Right lobe of liver (tissue), 6 donors: Measurements from ENCODE around the gene OR6N2. TPM values are rescaled to one million over a fixed set of nuclear protein-coding genes. Genes with fewer than 3 reads are reported as not detected.

Source experiments
- ATAC-seq, 4 donors: fragments of 200-7000 bp; cut with Tn5 transposase; one replicate each; pipeline ENCODE4 v1.9.1; 2020; ENCODE audit warnings: mild to moderate bottlenecking in 4 of 4, moderate library complexity in 4 of 4
- DNase-seq, 3 donors: peaks; one replicate each; pipeline ENCODE4 v3.0.0-alpha.2; 2020
- H3K27ac ChIP-seq, 3 donors: fragments of 200-600 bp; one replicate each; pipeline ENCODE4 v1.8.0; 2022
- H3K27me3 ChIP-seq, 2 donors: fragments of 200-600 bp; one replicate each; pipeline ENCODE4 v1.8.0; 2022
- H3K36me3 ChIP-seq, 4 donors: fragments of 200-600 bp; sonication (generic) in 1 of 4; one replicate each; pipeline versions ENCODE4 v1.5.1 to v1.8.0; 2017 to 2022; ENCODE audit warnings: control low read depth in 1 of 4
- H3K4me1 ChIP-seq, 4 donors: fragments of 200-600 bp; sonication (generic) in 1 of 4; one replicate each; pipeline versions ENCODE4 v1.5.1 to v1.8.0; 2017 to 2022; ENCODE audit warnings: control low read depth in 1 of 4
- H3K4me3 ChIP-seq, 3 donors: fragments of 200-600 bp; one replicate each; pipeline ENCODE4 v1.8.0; 2022
- H3K9me3 ChIP-seq, 4 donors: fragments of 200-600 bp; sonication (generic) in 1 of 4; one replicate each; pipeline versions ENCODE4 v1.5.1 to v1.8.0; 2017 to 2022; ENCODE audit warnings: control low read depth in 1 of 4
- POLR2A ChIP-seq: fragments of 450-650 bp; IDR thresholded peaks from one replicate; pipeline ENCODE4 v1.6.1; 2017; ENCODE audit warnings: antibody characterized with exemption, mild to moderate bottlenecking
- WGBS: methylation state at CpG from one replicate; pipeline ENCODE4 v1.1.6; 2018; ENCODE audit warnings: low coverage, low lambda C conversion rate; ENCODE audit not compliant: insufficient coverage; ENCODE audit errors: missing lambda C conversion rate; 5-methylcytosine and 5-hydroxymethylcytosine counted together
- intact Hi-C, 2 donors: fragments of 100-400 bp; cut with DNase I; formaldehyde crosslinking; loops; one replicate each; pipeline versions ENCODE4 v1.11.2 to v1.14.1; 2022
- small RNA-seq, 2 experiments: library from RNA; depleted of rRNA; stranded (forward); fragments of <200 nt; gene quantifications; one replicate each; pipeline ENCODE3, GENCODE V24; 2016
- total RNA-seq, 6 experiments: library from RNA; depleted of rRNA in 2 of 6; stranded (reverse); fragments of >200 nt in 2 of 6; fragmentation: NEBNext Ultra II Directional in 3 of 6; extraction: Animal tissue kit (Norgen Biotek cat#: 25700) in 3 of 6; gene quantifications; one replicate each; pipeline versions ENCODE4 v1.1.0 to v1.2.4, GENCODE V29; 2016 to 2023
- TF ChIP-seq, protein P1 (sequence below), 4 donors: fragments of 200-600 bp in 3 of 4; fragments of 450-650 bp in 1 of 4; IDR thresholded peaks; one replicate each; pipeline versions ENCODE4 v1.5.1 to v1.8.0; 2016 to 2022; ENCODE audit warnings: antibody characterized with exemption in 4 of 4, mild to moderate bottlenecking in 2 of 4
- donor health status: DM: no; HTN: yes; CAD: no.
- donor health status: DM: no; HTN: no; CAD: no.
- donor health status: DM: no; HTN: no; CAD: no.
- donor health status: DM: no; HTN: yes; CAD: no.
- donor health status: DM: no; HTN: yes; CAD: no.

The OR6N2 gene
- total RNA-seq, 6 experiments from 2014 or later = not detected

DNA sequence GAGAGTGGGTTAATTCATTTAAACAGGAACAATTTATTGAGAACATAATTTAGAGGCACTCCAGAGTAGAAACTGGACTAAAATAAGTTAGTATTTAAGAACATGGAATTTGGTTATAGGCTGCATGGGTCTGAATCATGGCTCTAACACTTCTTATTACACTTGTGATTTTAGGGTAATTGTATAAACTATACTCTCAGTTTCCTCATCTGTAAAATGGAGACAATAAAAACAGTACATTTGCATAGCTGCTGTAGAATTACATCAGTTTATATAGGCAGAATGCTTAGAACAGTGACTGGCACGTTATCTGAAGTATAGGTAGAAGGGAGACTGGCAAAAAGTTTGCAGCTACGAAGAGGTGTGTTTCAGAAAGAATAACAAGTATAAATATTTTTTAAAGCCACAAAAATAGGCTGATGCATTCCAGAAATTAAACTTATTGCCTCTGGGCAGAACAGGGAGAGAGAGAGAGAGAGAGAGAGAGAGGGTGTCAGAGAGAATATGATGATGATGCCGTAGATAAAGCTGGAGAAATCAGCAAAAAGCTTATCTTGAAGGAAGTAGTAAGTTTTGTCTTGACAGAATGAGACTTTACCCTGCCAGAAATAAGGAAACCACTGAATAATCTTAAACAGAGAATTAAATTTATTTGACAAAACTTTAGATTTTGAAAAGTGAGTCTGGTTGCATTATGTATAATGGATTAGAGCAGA is 52.3 kb downstream of the OR6N2 start:
- intact Hi-C loops = no loop called here
- Histone ChIP-seq H3K27ac (no peak overlapping the region), H3K4me3 (no peak overlapping the region), H3K36me3 (no peaks in the 10 kb centered on the region), H3K27me3 (no peaks in the 10 kb centered on the region), H3K4me1 (peaks cover 0 to 4% (median 0%) of the 10 kb centered on the region in 4 donors), H3K9me3 (no peaks in the 10 kb centered on the region)
- WGBS = 61% methylated on average over 3 of the region's 3 CpGs
- TF ChIP-seq, protein P1, sequence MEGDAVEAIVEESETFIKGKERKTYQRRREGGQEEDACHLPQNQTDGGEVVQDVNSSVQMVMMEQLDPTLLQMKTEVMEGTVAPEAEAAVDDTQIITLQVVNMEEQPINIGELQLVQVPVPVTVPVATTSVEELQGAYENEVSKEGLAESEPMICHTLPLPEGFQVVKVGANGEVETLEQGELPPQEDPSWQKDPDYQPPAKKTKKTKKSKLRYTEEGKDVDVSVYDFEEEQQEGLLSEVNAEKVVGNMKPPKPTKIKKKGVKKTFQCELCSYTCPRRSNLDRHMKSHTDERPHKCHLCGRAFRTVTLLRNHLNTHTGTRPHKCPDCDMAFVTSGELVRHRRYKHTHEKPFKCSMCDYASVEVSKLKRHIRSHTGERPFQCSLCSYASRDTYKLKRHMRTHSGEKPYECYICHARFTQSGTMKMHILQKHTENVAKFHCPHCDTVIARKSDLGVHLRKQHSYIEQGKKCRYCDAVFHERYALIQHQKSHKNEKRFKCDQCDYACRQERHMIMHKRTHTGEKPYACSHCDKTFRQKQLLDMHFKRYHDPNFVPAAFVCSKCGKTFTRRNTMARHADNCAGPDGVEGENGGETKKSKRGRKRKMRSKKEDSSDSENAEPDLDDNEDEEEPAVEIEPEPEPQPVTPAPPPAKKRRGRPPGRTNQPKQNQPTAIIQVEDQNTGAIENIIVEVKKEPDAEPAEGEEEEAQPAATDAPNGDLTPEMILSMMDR (IDR thresholded peaks at IDR 0.05) = no peak
- TF ChIP-seq POLR2A = no peak
- DNase-seq (no peak), ATAC-seq (no peak)

DNA sequence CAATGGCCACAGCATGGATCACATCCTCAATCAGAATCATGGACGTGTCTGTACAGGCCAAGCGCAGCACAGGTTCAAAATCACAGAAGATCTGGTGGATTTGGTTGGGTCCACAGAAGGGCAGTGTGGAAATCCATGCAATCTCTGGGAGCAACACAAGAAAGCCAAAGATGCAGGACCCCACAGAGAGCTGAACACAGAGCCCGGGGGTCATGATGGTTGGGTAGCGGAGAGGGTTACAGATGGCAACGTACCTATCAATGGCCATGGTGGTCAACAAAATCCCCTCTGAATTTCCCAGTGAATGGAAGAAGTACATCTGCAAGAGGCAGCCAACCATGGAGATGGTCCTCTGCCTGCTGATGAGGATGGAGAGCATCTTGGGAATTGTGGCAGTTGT is 56.6 kb downstream of the OR6N2 start:
- Histone ChIP-seq H3K27me3 (no peaks in the 10 kb centered on the region), H3K4me1 (no peaks in the 10 kb centered on the region), H3K4me3 (no peak overlapping the region), H3K9me3 (no peaks in the 10 kb centered on the region), H3K36me3 (no peaks in the 10 kb centered on the region), H3K27ac (no peak overlapping the region)
- TF ChIP-seq, protein P1 (IDR thresholded peaks at IDR 0.05) = no peak
- no peak for TF ChIP-seq POLR2A
- WGBS = 81% methylated on average over 5 of the region's 5 CpGs
- ATAC-seq (no peak), DNase-seq (no peak)
- intact Hi-C loops = no loop called here

Small RNA genes within 50 kb of the gene (small RNA-seq; reads per million reads assigned to genes)
- gene OR2AQ1P = 0 reads per million in 2 experiments

Other genes starting within 250 kb of the OR6N2 start
- not detected for gene OR6Y1, start 226.8 kb downstream of the OR6N2 start, total RNA-seq
- not detected for gene OR6P1, start 210.6 kb downstream of the OR6N2 start, total RNA-seq
- not detected for gene OR10X1, start 201.3 kb downstream of the OR6N2 start, total RNA-seq
- gene OR10Z1, start 175.9 kb downstream of the OR6N2 start, total RNA-seq = not detected
- gene SPTA1, start 94.5 kb downstream of the OR6N2 start, total RNA-seq = 1 to 10 TPM in 2 of 6 experiments, under 1 TPM in 2, not detected in 2; 0.18 to 4.3 (median 1.0) TPM
- not detected for gene OR6K2, start 80.6 kb downstream of the OR6N2 start, total RNA-seq
- gene OR6K3, start 60.5 kb downstream of the OR6N2 start, total RNA-seq = not detected
- not detected for gene OR6K6, start 26.5 kb downstream of the OR6N2 start, total RNA-seq
- gene OR6N1, start 9.0 kb downstream of the OR6N2 start, total RNA-seq = not detected
- 1 to 10 TPM; 1.5 to 6.6 (median 3.5) TPM for gene MNDA, start 50.1 kb upstream of the OR6N2 start, total RNA-seq
- gene PYHIN1, start 150.3 kb upstream of the OR6N2 start, total RNA-seq = 1 to 10 TPM in 2 of 6 experiments, under 1 TPM in 4; 0.22 to 2.2 (median 0.61) TPM
- 10 to 100 TPM in 2 of 6 experiments, 1 to 10 TPM in 4; 3.3 to 20.3 (median 9.1) TPM for gene IFI16, start 228.7 kb upstream of the OR6N2 start, total RNA-seq